ENCODE measurements around the gene ZNF576.

Gene ZNF576

GRCh38 chr19:43578787-43579186 is 17.6 kb upstream of the ZNF576 start:
- no peak for TF ChIP-seq CTCF (IDR thresholded peaks at IDR 0.05)

DNA sequence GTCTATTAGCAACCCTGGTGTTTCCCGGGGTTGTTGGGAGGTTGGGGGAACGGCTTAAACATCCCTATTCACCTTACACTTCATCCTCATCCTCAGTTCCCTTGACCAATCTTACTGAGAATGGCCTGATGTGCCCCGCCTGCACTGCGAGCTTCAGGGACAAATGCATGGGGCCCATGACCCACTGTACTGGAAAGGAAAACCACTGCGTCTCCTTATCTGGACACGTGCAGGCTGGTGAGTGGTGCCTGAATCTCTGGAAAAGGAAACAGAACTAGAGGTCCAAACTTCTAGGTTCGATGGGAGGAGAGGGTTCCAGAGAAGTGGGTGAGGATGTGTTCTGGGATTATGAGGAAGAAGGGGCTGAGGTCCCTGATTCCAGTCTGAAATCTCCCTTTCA is 14.9 kb upstream of the ZNF576 start:
- TF ChIP-seq CTCF (IDR thresholded peaks at IDR 0.05): no peak

GRCh38 chr19:43582495-43582894 is 13.9 kb upstream of the ZNF576 start:
- no peak for TF ChIP-seq CTCF (IDR thresholded peaks at IDR 0.05)

GRCh38 chr19:43584484-43584883 is 11.9 kb upstream of the ZNF576 start:
- no peak for TF ChIP-seq CTCF (IDR thresholded peaks at IDR 0.05)

DNA sequence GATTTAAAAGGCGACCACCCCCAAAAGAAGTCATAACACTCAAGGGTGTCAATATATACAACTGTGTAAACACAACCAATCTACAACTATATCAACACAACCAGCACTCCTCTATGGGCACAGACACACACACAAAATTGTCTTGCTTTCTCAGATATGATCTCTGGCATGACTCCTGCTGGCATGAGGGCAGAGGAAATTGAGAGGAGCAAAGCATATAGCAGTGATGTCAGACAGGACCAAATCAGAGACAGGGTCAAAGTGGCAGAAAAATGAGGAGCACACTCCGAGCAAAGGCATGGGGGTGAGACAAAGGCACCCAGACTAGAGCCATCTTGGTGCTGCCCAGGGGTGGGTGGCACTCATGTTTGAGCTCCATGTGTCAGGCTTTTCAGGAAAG is 10.0 kb upstream of the ZNF576 start:
- no peak for TF ChIP-seq CTCF (IDR thresholded peaks at IDR 0.05)

DNA sequence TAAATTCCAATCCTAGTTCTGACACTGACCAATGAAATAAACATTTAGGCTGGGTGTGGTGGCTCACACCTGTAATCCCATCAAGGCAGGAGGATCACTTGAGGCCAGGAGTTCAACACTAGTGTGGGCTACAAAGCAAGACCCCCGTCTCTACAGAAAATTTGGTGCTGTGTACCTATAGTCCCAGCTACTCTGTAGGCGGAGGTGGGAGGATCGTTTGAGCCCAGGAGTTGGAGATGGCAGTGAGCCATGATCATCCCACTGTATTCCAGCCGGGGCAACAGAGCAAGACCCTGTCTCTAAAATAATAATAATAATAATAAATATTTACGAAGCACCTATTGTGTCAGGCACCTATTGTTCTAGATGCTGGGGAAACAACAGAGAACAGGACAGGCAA is 7.1 kb upstream of the ZNF576 start:
- TF ChIP-seq CTCF (IDR thresholded peaks at IDR 0.05): no peak

DNA sequence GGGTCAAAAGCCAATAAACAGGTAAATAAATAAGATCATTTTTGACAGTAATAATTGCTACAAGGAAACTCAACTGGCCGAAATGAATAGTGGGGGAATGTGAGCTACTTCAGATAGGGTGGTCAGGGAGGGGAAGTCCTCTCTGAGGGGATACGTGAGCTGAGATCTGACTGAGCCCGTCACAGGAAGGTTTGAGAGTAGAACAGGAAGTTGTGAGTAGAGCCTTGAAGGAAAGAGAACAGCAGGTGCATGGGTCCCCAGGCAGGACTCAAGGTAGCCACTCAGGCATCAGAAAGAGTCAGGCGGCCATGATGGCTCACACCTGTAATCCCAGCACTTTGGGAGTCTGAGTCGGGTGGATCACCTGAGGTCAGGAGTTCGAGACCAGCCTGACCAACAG is 6.7 kb upstream of the ZNF576 start:
- TF ChIP-seq CTCF (IDR thresholded peaks at IDR 0.05): no peak

Measured in LNCAP (cell line).